A549 (cell line): Measurements from ENCODE around the gene MGMT. TPM values are rescaled to one million over a fixed set of nuclear protein-coding genes. Genes with fewer than 3 reads are reported as not detected.

Source experiments
- ATAC-seq, 2 experiments: fragments of 200-7000 bp in 1 of 2; fragments of >200 bp in 1 of 2; cut with Nextera tagmentation in 1 of 2; cut with Tn5 transposase in 1 of 2; 3 replicates each; pipeline versions ENCODE4 v1.8.0 to v1.9.1; 2018 to 2020; ENCODE audit warnings: mild to moderate bottlenecking in 1 of 2, moderate library complexity in 1 of 2
- CTCF ChIA-PET: fragments of 300-600 bp; sonication (Branson Sonifier 250); formaldehyde crosslinking; extraction: SDS; loops from one replicate; lab custom pipeline; 2021; ENCODE audit warnings: antibody characterized with exemption, inconsistent platforms; lab: Yijun Ruan, JAX
- POLR2A ChIA-PET: fragments of 350-600 bp; formaldehyde crosslinking; extraction: SDS; loops from one replicate; lab custom pipeline; 2021; ENCODE audit warnings: antibody characterized with exemption, inconsistent platforms; lab: Yijun Ruan, JAX
- DNase-seq, 2 experiments: peaks; one replicate each; pipeline versions ENCODE4 v3.0.0 to v3.0.0-alpha.2; 2011 to 2016; ENCODE audit warnings: low read depth in 1 of 2, low spot score in 1 of 2
- FAIRE-seq: peaks from 2 replicates; lab custom pipeline; 2011; peaks lifted over from hg19 to GRCh38; lab: Jason Lieb, UNC
- H3K27ac ChIP-seq, 2 experiments: fragments of >200 bp; sonication (Bioruptor Twin); formaldehyde crosslinking; 3 replicates each; pipeline ENCODE4 v1.5.1; 2016 to 2017
- H3K4me1 ChIP-seq: fragments of >200 bp; sonication (Bioruptor Twin); formaldehyde crosslinking; 3 replicates; pipeline ENCODE4 v1.6.1; 2016
- H3K4me2 ChIP-seq: fragments of >200 bp; sonication (Bioruptor Twin); formaldehyde crosslinking; 3 replicates; pipeline ENCODE4 v1.6.1; 2016
- H3K4me3 ChIP-seq: fragments of >200 bp; sonication (Bioruptor Twin); formaldehyde crosslinking; 3 replicates; pipeline ENCODE4 v1.5.1; 2016
- H3K9me3 ChIP-seq: fragments of >200 bp; sonication (Bioruptor Twin); formaldehyde crosslinking; 3 replicates; pipeline ENCODE4 v1.6.1; 2016
- ATOH8 ChIP-seq: fragments of 250-450 bp; sonication (Bioruptor Pico); IDR thresholded peaks from 2 replicates; pipeline ENCODE4 v1.5.0; 2020; ENCODE audit warnings: low read depth, mild to moderate bottlenecking, moderate library complexity
- BHLHE40 ChIP-seq: IDR thresholded peaks from 2 replicates; pipeline ENCODE4 v1.6.1; 2012; ENCODE audit warnings: low read depth, low read length, inconsistent platforms
- CBX8 ChIP-seq: fragments of 200-600 bp; sonication (generic); IDR thresholded peaks from 2 replicates; pipeline ENCODE4 v1.6.1; 2016
- CHD2 ChIP-seq: fragments of 150-350 bp; IDR thresholded peaks from 2 replicates; pipeline ENCODE4 v1.6.1; 2014; ENCODE audit warnings: low read length; ENCODE audit not compliant: partially characterized antibody
- CTCF ChIP-seq: fragments of >200 bp; sonication (Bioruptor Twin); formaldehyde crosslinking; IDR thresholded peaks from 3 replicates; pipeline ENCODE4 v1.5.1; 2016
- E2F6 ChIP-seq: IDR thresholded peaks from 2 replicates; pipeline ENCODE4 v1.6.1; 2012; ENCODE audit warnings: low read depth, borderline replicate concordance
- FOSB ChIP-seq: fragments of 250-450 bp; sonication (Bioruptor Pico); IDR thresholded peaks from 2 replicates; pipeline ENCODE4 v1.5.0; 2020; ENCODE audit warnings: mild to moderate bottlenecking, moderate library complexity
- FOXS1 ChIP-seq: fragments of 250-450 bp; sonication (Bioruptor Pico); IDR thresholded peaks from 2 replicates; pipeline ENCODE4 v1.5.0; 2020; ENCODE audit warnings: mild to moderate bottlenecking, moderate library complexity
- HDAC2 ChIP-seq: fragments of 200-600 bp; sonication (generic); IDR thresholded peaks from 2 replicates; pipeline ENCODE4 v1.6.1; 2016
- HEYL ChIP-seq: fragments of 250-450 bp; sonication (Bioruptor Pico); IDR thresholded peaks from 2 replicates; pipeline ENCODE4 v1.8.0; 2021; ENCODE audit warnings: mild to moderate bottlenecking, moderate library complexity
- JUN ChIP-seq, 2 experiments: fragments of >200 bp; sonication (Bioruptor Twin); formaldehyde crosslinking; IDR thresholded peaks; 2 replicates in 1 of 2; 3 replicates in 1 of 2; pipeline ENCODE4 v1.6.1; 2016 to 2017
- JUNB ChIP-seq: fragments of >200 bp; sonication (Bioruptor Twin); formaldehyde crosslinking; IDR thresholded peaks from 2 replicates; pipeline ENCODE4 v1.6.1; 2016
- MAZ ChIP-seq: fragments of 150-350 bp; IDR thresholded peaks from 2 replicates; pipeline ENCODE4 v1.6.1; 2014; ENCODE audit warnings: antibody characterized with exemption, low read depth, low read length, borderline replicate concordance
- MYC ChIP-seq: IDR thresholded peaks from 2 replicates; pipeline ENCODE4 v1.6.1; 2012; ENCODE audit warnings: mild to moderate bottlenecking, inconsistent platforms, low read length, improper control_type of control experiment, borderline replicate concordance
- NPAS2 ChIP-seq: fragments of 250-450 bp; sonication (Bioruptor Pico); IDR thresholded peaks from 2 replicates; pipeline ENCODE4 v1.8.0; 2022; ENCODE audit warnings: mild to moderate bottlenecking, moderate library complexity, borderline replicate concordance
- PHF8 ChIP-seq: fragments of 200-600 bp; sonication (generic); IDR thresholded peaks from 2 replicates; pipeline ENCODE4 v1.6.1; 2016; ENCODE audit warnings: low read depth, mild to moderate bottlenecking, antibody characterized with exemption, moderate library complexity, borderline replicate concordance
- POLR2AphosphoS2 ChIP-seq: conservative IDR thresholded peaks from 2 replicates; pipeline ENCODE4 v1.6.1; 2012; ENCODE audit warnings: low read length, improper control_type of control experiment, inconsistent platforms
- RARB ChIP-seq: fragments of 250-450 bp; sonication (Bioruptor Pico); IDR thresholded peaks from 2 replicates; pipeline ENCODE4 v1.8.0; 2021; ENCODE audit warnings: mild to moderate bottlenecking, moderate library complexity
- REST ChIP-seq: fragments of 200-600 bp; sonication (generic); IDR thresholded peaks from 2 replicates; pipeline ENCODE4 v1.6.1; 2016; ENCODE audit warnings: antibody characterized with exemption, mild to moderate bottlenecking, moderate library complexity
- SMC3 ChIP-seq: fragments of >200 bp; sonication (Bioruptor Twin); formaldehyde crosslinking; IDR thresholded peaks from 3 replicates; pipeline ENCODE4 v1.6.1; 2018; ENCODE audit warnings: inconsistent platforms
- TFCP2L1 ChIP-seq: fragments of 250-450 bp; sonication (Bioruptor Pico); IDR thresholded peaks from 2 replicates; pipeline ENCODE4 v1.5.0; 2021; ENCODE audit warnings: mild to moderate bottlenecking
- ZC3H11A ChIP-seq: fragments of 450-650 bp; IDR thresholded peaks from 2 replicates; pipeline ENCODE4 v1.6.1; 2014; ENCODE audit warnings: antibody characterized with exemption, mild to moderate bottlenecking
- WGBS: methylation state at CpG from one replicate; pipeline ENCODE4 v1.1.6; 2017; ENCODE audit errors: missing lambda C conversion rate; 5-methylcytosine and 5-hydroxymethylcytosine counted together
- polyA plus RNA-seq, 4 experiments: library from polyadenylated mRNA; depleted of rRNA in 3 of 4; stranded (reverse); fragments of >200 nt; fragmentation: RNase III in 1 of 4; extraction: RNeasy Plus Mini Kit Qiagen cat#74134 plus additional on column Dnase treatment in 1 of 4; gene quantifications; 2 replicates in 3 of 4; 3 replicates in 1 of 4; pipeline ENCODE4 v1.2.3, GENCODE V29; 2011 to 2017

The MGMT gene
- polyA plus RNA-seq, 2 of the 4 experiments (the other 2 are of a cell fraction): 4.9 to 5.2 TPM

- no peak for FAIRE-seq
- Histone ChIP-seq H3K9me3 (no peaks in the 10 kb centered on the region), H3K4me3 (no peak overlapping the region), H3K4me2 (no peak overlapping the region), H3K4me1 (no peaks in the 10 kb centered on the region), H3K27ac (no peak overlapping the region)
- ChIA-PET POLR2A (no interaction called here), CTCF (no interaction called here)
- DNase-seq: no peak
- no peak for TF ChIP-seq REST
- no peak for TF ChIP-seq TFCP2L1
- TF ChIP-seq MAZ: no peak
- TF ChIP-seq CTCF: no peak
- TF ChIP-seq POLR2AphosphoS2: no peak
- no peak for TF ChIP-seq MYC
- no peak for TF ChIP-seq HEYL (CRISPR knock-in tag)
- TF ChIP-seq ZC3H11A: no peak
- TF ChIP-seq ATOH8: no peak
- WGBS: 47% methylated on average over 13 of the region's 19 CpGs
- no peak; a peak in 1 of 6 replicates for ATAC-seq
Measured at GRCh38 chr10:129741978-129742741, 275.1 kb downstream of the MGMT start.

GRCh38 chr10:129742742-129743550 is 275.9 kb downstream of the MGMT start:
- Histone ChIP-seq H3K4me1 (no peaks in the 10 kb centered on the region), H3K27ac (no peak overlapping the region), H3K4me2 (no peak overlapping the region), H3K4me3 (no peak overlapping the region), H3K9me3 (no peaks in the 10 kb centered on the region)
- FAIRE-seq (no peak), DNase-seq (no peak), ATAC-seq (no peak)
- CTCF ChIA-PET: no interaction called here
- POLR2A ChIA-PET: no interaction called here
- TF ChIP-seq JUNB: no peak
- TF ChIP-seq BHLHE40: no peak
- TF ChIP-seq JUN (IDR thresholded peaks at IDR 0.05): no peak
- no peak for TF ChIP-seq RARB (CRISPR knock-in tag)
- no peak for TF ChIP-seq E2F6
- TF ChIP-seq CHD2: no peak
- no peak for TF ChIP-seq CBX8
- TF ChIP-seq HDAC2: no peak
- TF ChIP-seq CTCF: no peak
- TF ChIP-seq POLR2AphosphoS2: no peak
- no peak for TF ChIP-seq TFCP2L1
- no peak for TF ChIP-seq SMC3
- TF ChIP-seq FOSB (CRISPR knock-in tag): no peak
- TF ChIP-seq ZC3H11A: no peak
- TF ChIP-seq NPAS2 (CRISPR knock-in tag): no peak
- no peak for TF ChIP-seq MAZ
- TF ChIP-seq FOXS1: no peak
- TF ChIP-seq PHF8: no peak
- WGBS: 51% methylated on average over 18 of the region's 30 CpGs
